H1 (cell line): ENCODE results near the gene SRSF7. TPM values are rescaled to one million over a fixed set of nuclear protein-coding genes. Genes with fewer than 3 reads are reported as not detected.

Experiments
- ASH2L ChIP-seq: fragments of 200-600, 300-600 bp; sonication (generic); IDR thresholded peaks from one replicate; pipeline ENCODE4 v1.7.1; 2017; ENCODE audit warnings: low read length
- BACH1 ChIP-seq: IDR thresholded peaks from 2 replicates; pipeline ENCODE4 v1.6.1; 2012; ENCODE audit warnings: low read length, improper control_type of control experiment
- JUND ChIP-seq: IDR thresholded peaks from 2 replicates; pipeline ENCODE4 v1.6.1; 2011; ENCODE audit warnings: mild to moderate bottlenecking, improper control_type of control experiment, low read length
- POLR2AphosphoS5 ChIP-seq: IDR thresholded peaks from 2 replicates; pipeline ENCODE4 v1.6.1; 2011; ENCODE audit warnings: low read depth, low read length
- polyA plus RNA-seq, 7 experiments: library from polyadenylated mRNA; depleted of rRNA in 3 of 7; stranded (reverse) in 5 of 7; unstranded in 2 of 7; fragments of >200 nt in 5 of 7; fragments of 200-250 nt in 2 of 7; gene quantifications; 1 replicate in 5 of 7; 2 replicates in 1 of 7; 4 replicates in 1 of 7; pipeline versions ENCODE4 v1.2.1 to v1.2.3, GENCODE V29; 2011 to 2013; ENCODE audit warnings: missing spikeins in 2 of 7, mixed read lengths in 2 of 7
- total RNA-seq: library from RNA; stranded (reverse); fragmentation: NEBNext Ultra II Directional; extraction: Animal tissue kit (Norgen Biotek cat#: 25700); gene quantifications from 2 replicates; pipeline ENCODE4 v1.2.1, GENCODE V29; 2021

The SRSF7 gene
- total and polyA plus RNA-seq, 2 of the 8 experiments (the other 6 are each of a cell fraction or from before 2014, with no cell fraction given): 370 to 415 TPM

- no peak for TF ChIP-seq JUND
- no peak for TF ChIP-seq ASH2L
- TF ChIP-seq POLR2AphosphoS5: no peak
- TF ChIP-seq BACH1: no peak
Observed at GRCh38 chr2:38754049-38754448, 2.9 kb upstream of the SRSF7 start (continued).
